OCI-LY1 (cell line): ENCODE data around the gene CALHM2.

ENCODE experiments used
- EZH2 ChIP-seq: fragments of 200-600 bp; sonication (generic), shearing (Covaris generic); IDR thresholded peaks from 2 replicates; pipeline ENCODE4 v1.8.0; 2017; ENCODE audit warnings: borderline replicate concordance, mixed run types, mild to moderate bottlenecking, antibody characterized with exemption, low read length, moderate library complexity, mixed read lengths
- TF ChIP-seq, protein P1 (sequence below): fragments of 200-600 bp; sonication (generic), shearing (Covaris generic); IDR thresholded peaks from 2 replicates; pipeline ENCODE4 v1.5.1; 2017; ENCODE audit warnings: mild to moderate bottlenecking, antibody characterized with exemption, low read length, moderate library complexity, mixed read lengths

DNA sequence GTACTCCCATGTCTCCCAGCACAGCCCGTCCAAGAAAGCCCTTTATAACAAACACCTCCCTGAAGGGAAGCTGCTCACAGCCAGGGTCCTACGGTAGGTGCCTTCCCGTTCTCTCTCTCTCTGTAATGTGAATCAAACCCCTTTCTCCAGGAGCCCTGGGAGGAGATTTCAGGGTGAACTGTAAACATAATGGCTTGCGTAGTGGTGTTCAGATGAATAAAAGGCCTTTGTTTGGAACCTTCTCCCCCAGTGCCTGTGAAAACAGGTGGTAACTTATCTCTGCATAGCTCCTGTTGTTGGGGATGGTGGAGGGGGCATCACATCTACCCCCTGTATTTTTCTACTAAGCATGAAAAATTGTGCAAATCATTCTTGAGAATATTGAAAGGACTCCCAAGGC, 12.4 kb downstream of the CALHM2 start:
- TF ChIP-seq, protein P1, sequence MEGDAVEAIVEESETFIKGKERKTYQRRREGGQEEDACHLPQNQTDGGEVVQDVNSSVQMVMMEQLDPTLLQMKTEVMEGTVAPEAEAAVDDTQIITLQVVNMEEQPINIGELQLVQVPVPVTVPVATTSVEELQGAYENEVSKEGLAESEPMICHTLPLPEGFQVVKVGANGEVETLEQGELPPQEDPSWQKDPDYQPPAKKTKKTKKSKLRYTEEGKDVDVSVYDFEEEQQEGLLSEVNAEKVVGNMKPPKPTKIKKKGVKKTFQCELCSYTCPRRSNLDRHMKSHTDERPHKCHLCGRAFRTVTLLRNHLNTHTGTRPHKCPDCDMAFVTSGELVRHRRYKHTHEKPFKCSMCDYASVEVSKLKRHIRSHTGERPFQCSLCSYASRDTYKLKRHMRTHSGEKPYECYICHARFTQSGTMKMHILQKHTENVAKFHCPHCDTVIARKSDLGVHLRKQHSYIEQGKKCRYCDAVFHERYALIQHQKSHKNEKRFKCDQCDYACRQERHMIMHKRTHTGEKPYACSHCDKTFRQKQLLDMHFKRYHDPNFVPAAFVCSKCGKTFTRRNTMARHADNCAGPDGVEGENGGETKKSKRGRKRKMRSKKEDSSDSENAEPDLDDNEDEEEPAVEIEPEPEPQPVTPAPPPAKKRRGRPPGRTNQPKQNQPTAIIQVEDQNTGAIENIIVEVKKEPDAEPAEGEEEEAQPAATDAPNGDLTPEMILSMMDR, result no peak
- no peak for TF ChIP-seq EZH2
